ENCODE results near the gene ANKRD33. TPM values are rescaled to one million over a fixed set of nuclear protein-coding genes. Genes with fewer than 3 reads are reported as not detected.

Gene ANKRD33
- total and polyA plus RNA-seq, 2 of the 4 experiments (the other 2 are of a cell fraction): under 0.01 to 0.03 TPM

GRCh38 chr12:51901121-51901817 is 13.4 kb downstream of the ANKRD33 start:
- dilution Hi-C loops (cut with HindIII; ENCODE audit: low sequenced_read_pairs, unreplicated experiment): no loop called here
- H2BK5ac ChIP-seq (ENCODE audit: low read depth, low read length, poor library complexity, severe bottlenecking): no peak overlapping the region
- ChIA-PET CTCF (interaction anchor here (0.6 kb wide), 1 partner anchor 63 kb away, joined by 4 read pairs; no protein-coding TSS in a partner anchor), POLR2A (ENCODE audit: unreplicated experiment) (no interaction called here)
- H2AK5ac ChIP-seq (ENCODE audit: low read depth, low read length): no peak overlapping the region; the same call in 1 of the 2 replicates
- no peak overlapping the region for H2AK9ac ChIP-seq (replicated peaks; ENCODE audit: low read depth, low read length, poor library complexity)
- peaks cover 26% of the 10 kb centered on the region for H3K9me1 ChIP-seq (ENCODE audit: insufficient read depth, low read length)
- H2AFZ ChIP-seq (replicated peaks; ENCODE audit: low read length, poor library complexity): no peak overlapping the region
- TF ChIP-seq CTCF (conservative IDR thresholded peaks at IDR 0.05; ENCODE audit: low read depth, low read length): no peak
- TF ChIP-seq SMC3 (IDR thresholded peaks at IDR 0.05; ENCODE audit: low read depth, low read length): no peak
- TF ChIP-seq USF2 (IDR thresholded peaks at IDR 0.05; ENCODE audit: low read depth, low read length): no peak
- no peak for TF ChIP-seq POLR2A (IDR thresholded peaks at IDR 0.05; ENCODE audit: low read depth, low read length)
- TF ChIP-seq RAD21 (IDR thresholded peaks at IDR 0.05; ENCODE audit: low read length): no peak
- no peak for TF ChIP-seq RFX5 (IDR thresholded peaks at IDR 0.05; ENCODE audit: low read depth, low read length)
- no peaks in the 10 kb centered on the region for H3K79me1 ChIP-seq (ENCODE audit: low read depth in 1 of 2, low read length in 2 of 2)
- no peak overlapping the region for H4K5ac ChIP-seq (ENCODE audit: low read depth, low read length)
- no peak overlapping the region for H3K9ac ChIP-seq (ENCODE audit: low read depth, low read length)
- no TSS peak for BruUV-seq (replicated peaks)
- no peak overlapping the region for H3K56ac ChIP-seq (ENCODE audit: extremely low read depth, insufficient read depth, low read length)
- H4K8ac ChIP-seq (ENCODE audit: low read depth in 2 of 2, low read length in 2 of 2): no peak overlapping the region; a peak in 1 of 4 replicates
- no peak overlapping the region for H3K18ac ChIP-seq (ENCODE audit: low read depth, low read length)
- in situ Hi-C loops (cut with MboI; ENCODE audit: low sequenced_read_pairs): no loop called here
- no peaks in the 10 kb centered on the region for H4K20me1 ChIP-seq (ENCODE audit: insufficient read depth, low read length)
- H3K4ac ChIP-seq (ENCODE audit: low read depth, low read length): peak overlapping the region; percentile 62
- no peak for ATAC-seq (ENCODE audit: low read depth)
- no peak overlapping the region for H3K23ac ChIP-seq (ENCODE audit: low read depth, low read length)
- peak overlapping the region; percentile 52 for H2BK120ac ChIP-seq (ENCODE audit: low read depth, low read length)
- no peak overlapping the region for H3K4me2 ChIP-seq (ENCODE audit: low read depth, low read length)
- no peak for DNase-seq
- H3K27ac ChIP-seq (ENCODE audit: insufficient read depth, low read length): no peak overlapping the region
- 92% methylated on average over 2 of the region's 14 CpGs; no CpG with 5 or more reads in 1 of the 2 experiments for WGBS, 2 experiments (ENCODE audit: extremely low coverage in 2 of 2, insufficient read length in 1 of 2)
- H3K4me1 ChIP-seq (ENCODE audit: control insufficient read depth, insufficient read depth, low read length): peaks cover 15% of the 10 kb centered on the region
- H3K4me3 ChIP-seq (ENCODE audit: insufficient read depth, low read depth, low read length): no peak overlapping the region
- no peak overlapping the region for H2BK15ac ChIP-seq (ENCODE audit: low read depth, low read length)
- no peaks in the 10 kb centered on the region for H3K36me3 ChIP-seq (ENCODE audit: control insufficient read depth, insufficient read depth, low read length)
- no peaks in the 10 kb centered on the region for H3K9me3 ChIP-seq (ENCODE audit: control insufficient read depth, insufficient read depth, low read length)
- no peak overlapping the region for H3K14ac ChIP-seq (replicated peaks; ENCODE audit: low read depth, low read length)
- H3K27me3 ChIP-seq (ENCODE audit: control insufficient read depth, insufficient read depth, low read length): no peaks in the 10 kb centered on the region
- H4K91ac ChIP-seq (ENCODE audit: insufficient read depth, low read depth, low read length): peak overlapping the region; percentile 49
- H2BK20ac ChIP-seq (ENCODE audit: low read depth, low read length): no peak overlapping the region; the same call in 1 of the 2 replicates
- intact Hi-C loops (cut with micrococcal nuclease): no loop called here

Measured in IMR-90 (cell line).